ENCODE measurements around the gene GNB1L. TPM values are rescaled to one million over a fixed set of nuclear protein-coding genes. Genes with fewer than 3 reads are reported as not detected.
A peak's percentile ranks its signal among the peaks of the same experiment; 100 is the strongest.

GNB1L gene
- total and polyA plus RNA-seq, 2 of the 13 experiments (the other 11 are each of a cell fraction or from before 2014, with no cell fraction given), result 2.5 to 7.4 TPM

- TF ChIP-seq, protein P1, sequence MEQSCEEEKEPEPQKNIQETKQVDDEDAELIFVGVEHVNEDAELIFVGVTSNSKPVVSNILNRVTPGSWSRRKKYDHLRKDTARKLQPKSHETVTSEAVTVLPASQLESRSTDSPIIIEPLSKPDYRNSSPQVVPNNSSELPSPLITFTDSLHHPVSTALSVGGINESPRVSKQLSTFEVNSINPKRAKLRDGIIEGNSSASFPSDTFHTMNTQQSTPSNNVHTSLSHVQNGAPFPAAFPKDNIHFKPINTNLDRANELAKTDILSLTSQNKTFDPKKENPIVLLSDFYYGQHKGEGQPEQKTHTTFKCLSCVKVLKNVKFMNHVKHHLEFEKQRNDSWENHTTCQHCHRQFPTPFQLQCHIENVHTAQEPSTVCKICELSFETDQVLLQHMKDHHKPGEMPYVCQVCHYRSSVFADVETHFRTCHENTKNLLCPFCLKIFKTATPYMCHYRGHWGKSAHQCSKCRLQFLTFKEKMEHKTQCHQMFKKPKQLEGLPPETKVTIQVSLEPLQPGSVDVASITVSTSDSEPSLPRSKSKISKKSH (CRISPR knock-in tag; IDR thresholded peaks at IDR 0.05; ENCODE audit: borderline replicate concordance), result no peak
- TF ChIP-seq ZC3H13 (CRISPR knock-in tag; IDR thresholded peaks at IDR 0.05) (no peak), MIXL1 (CRISPR knock-in tag; IDR thresholded peaks at IDR 0.05) (no peak), TP53 (CRISPR knock-in tag; conservative IDR thresholded peaks at IDR 0.05) (no peak), HDAC1 (CRISPR knock-in tag; IDR thresholded peaks at IDR 0.05) (no peak), ZNF142 (CRISPR knock-in tag; IDR thresholded peaks at IDR 0.05) (no peak), RAD21 (CRISPR knock-in tag; IDR thresholded peaks at IDR 0.05) (no peak), ZNF441 (CRISPR knock-in tag; IDR thresholded peaks at IDR 0.05; ENCODE audit: borderline replicate concordance) (no peak), YEATS4 (CRISPR knock-in tag; IDR thresholded peaks at IDR 0.05; ENCODE audit: borderline replicate concordance) (no peak), ZNF883 (CRISPR knock-in tag; IDR thresholded peaks at IDR 0.05; ENCODE audit: not compliant biosample characterization) (peak; percentile 32), SETDB1 (CRISPR knock-in tag; IDR thresholded peaks at IDR 0.05; ENCODE audit: borderline replicate concordance) (no peak), PTBP1 (IDR thresholded peaks at IDR 0.05; ENCODE audit: low read depth, low read length, poor library complexity, severe bottlenecking) (no peak), ZNF775 (CRISPR knock-in tag; IDR thresholded peaks at IDR 0.05; ENCODE audit: borderline replicate concordance) (no peak), ZNF382 (CRISPR knock-in tag; IDR thresholded peaks at IDR 0.05; ENCODE audit: borderline replicate concordance) (no peak), ESRRA (CRISPR knock-in tag; IDR thresholded peaks at IDR 0.05; ENCODE audit: low read depth) (no peak), RAD51 (IDR thresholded peaks at IDR 0.05; ENCODE audit: borderline replicate concordance) (no peak), MYNN (CRISPR knock-in tag; IDR thresholded peaks at IDR 0.05; ENCODE audit: low read depth) (no peak), DNMT1 (CRISPR knock-in tag; IDR thresholded peaks at IDR 0.05) (no peak), KDM5A (IDR thresholded peaks at IDR 0.05; ENCODE audit: borderline replicate concordance, low read length) (no peak)
- TF ChIP-seq, protein P2, sequence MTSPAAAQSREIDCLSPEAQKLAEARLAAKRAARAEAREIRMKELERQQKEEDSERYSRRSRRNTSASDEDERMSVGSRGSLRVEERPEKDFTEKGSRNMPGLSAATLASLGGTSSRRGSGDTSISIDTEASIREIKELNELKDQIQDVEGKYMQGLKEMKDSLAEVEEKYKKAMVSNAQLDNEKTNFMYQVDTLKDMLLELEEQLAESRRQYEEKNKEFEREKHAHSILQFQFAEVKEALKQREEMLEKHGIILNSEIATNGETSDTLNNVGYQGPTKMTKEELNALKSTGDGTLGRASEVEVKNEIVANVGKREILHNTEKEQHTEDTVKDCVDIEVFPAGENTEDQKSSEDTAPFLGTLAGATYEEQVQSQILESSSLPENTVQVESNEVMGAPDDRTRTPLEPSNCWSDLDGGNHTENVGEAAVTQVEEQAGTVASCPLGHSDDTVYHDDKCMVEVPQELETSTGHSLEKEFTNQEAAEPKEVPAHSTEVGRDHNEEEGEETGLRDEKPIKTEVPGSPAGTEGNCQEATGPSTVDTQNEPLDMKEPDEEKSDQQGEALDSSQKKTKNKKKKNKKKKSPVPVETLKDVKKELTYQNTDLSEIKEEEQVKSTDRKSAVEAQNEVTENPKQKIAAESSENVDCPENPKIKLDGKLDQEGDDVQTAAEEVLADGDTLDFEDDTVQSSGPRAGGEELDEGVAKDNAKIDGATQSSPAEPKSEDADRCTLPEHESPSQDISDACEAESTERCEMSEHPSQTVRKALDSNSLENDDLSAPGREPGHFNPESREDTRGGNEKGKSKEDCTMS (CRISPR knock-in tag; conservative IDR thresholded peaks at IDR 0.05), result no peak
These were observed 31.3 kb downstream of the GNB1L start (continued) for GRCh38 chr22:19823191-19823901.

All from HepG2 (cell line).